ENCODE data around the gene GDPD2.

GRCh38 chrX:70476934-70477733, 54.0 kb downstream of the GDPD2 start:
- TF ChIP-seq BHLHE40 (IDR thresholded peaks at IDR 0.05; ENCODE audit: low read depth, low read length) (no peak), MAX (IDR thresholded peaks at IDR 0.05) (no peak), JUN (IDR thresholded peaks at IDR 0.05) (no peak), CTCF (IDR thresholded peaks at IDR 0.05) (no peak)

Measured in A549 (cell line).